GM18907 (cell line): ENCODE results near the gene THY1.

Experiments
- ATAC-seq: cut with Tn5 transposase; IDR thresholded peaks from one replicate; pipeline ENCODE4 v1.9.1; 2021; ENCODE audit warnings: mild to moderate bottlenecking, moderate library complexity; ENCODE audit not compliant: unreplicated experiment

The THY1 gene

DNA sequence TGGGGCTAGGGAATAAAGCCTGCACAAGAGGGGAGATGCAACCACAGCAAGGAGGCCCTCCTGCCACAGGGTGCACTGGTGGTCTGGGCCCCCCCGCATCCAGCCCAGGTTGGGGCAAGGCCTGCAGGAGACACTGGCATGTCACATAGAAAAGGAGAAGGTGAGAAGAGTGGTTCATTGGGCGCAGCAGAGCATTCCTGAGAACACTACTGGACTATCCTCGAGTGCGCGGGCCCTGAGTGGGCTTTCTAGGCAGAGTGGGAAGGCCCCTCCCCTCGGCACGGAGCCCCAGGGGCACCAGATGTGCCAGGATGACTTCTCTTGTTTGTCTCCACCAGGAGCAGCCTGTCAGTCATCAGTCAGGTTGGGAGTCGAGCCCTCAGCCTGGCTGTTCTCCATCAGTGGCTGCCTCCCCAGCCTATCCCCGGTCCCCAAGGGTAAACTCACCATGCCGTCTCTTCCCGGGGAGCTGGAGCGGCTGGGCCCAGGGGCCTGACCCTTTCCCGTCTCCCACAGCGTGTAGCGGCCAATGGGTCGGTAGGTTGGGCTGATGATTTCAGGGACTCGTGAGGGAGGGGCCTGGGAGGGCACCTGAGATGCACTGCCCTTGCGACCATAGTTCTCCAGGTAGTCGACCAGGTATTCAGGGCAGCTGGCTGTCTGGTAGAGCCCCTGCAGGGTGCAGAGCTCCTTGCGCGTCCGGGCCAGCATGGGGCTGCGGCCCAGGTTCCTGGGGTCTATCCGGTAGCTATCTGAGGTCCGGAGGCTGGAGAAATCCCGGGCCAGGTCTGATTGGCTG lies 50.5 kb downstream of the THY1 start:
- no peak for ATAC-seq

DNA sequence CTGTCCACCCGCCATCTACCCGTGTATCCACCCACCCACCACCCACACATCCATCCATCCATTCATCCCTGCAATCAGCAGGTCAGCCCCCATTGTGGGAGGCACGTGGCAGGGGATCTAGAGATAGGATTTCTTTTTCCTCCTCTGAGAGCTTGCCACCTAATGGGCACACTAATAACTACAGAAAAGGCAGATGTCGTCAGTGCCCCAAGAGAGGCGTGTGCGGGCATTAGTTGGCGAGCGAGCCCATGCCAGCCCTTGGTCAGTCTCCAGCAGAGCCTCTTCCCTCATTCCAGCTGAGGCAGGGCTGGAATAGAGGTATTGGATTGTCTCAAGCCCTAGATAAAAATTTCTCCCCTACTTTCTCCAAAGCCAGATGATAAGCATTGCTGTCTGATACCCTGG lies 51.2 kb downstream of the THY1 start:
- no peak for ATAC-seq

DNA sequence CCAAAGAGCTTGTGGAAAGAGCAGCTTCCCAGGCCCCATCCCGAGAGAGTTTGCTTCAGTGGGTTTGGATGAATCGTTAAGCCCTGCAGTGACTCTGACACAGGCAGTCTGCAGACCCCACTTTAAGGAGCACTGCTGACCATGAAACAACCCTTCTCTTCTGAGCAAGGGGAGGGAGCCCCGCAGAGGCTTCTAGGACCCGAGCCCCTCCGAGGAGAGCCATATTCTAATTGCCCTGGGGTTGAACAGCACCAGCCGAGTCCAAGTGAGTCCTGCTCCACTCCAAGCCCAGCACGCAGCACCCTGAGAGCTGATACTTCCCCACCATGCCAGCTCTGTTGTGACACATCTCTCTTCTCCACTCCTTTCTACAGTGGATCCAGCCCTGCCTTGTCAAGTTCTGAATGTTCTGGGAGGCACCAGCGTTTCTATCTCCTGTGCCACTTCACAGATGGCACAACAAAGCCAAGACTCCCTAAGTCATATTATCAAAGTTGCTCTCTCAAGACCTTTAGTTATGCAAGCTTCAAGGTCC lies 51.8 kb downstream of the THY1 start:
- no peak for ATAC-seq

DNA sequence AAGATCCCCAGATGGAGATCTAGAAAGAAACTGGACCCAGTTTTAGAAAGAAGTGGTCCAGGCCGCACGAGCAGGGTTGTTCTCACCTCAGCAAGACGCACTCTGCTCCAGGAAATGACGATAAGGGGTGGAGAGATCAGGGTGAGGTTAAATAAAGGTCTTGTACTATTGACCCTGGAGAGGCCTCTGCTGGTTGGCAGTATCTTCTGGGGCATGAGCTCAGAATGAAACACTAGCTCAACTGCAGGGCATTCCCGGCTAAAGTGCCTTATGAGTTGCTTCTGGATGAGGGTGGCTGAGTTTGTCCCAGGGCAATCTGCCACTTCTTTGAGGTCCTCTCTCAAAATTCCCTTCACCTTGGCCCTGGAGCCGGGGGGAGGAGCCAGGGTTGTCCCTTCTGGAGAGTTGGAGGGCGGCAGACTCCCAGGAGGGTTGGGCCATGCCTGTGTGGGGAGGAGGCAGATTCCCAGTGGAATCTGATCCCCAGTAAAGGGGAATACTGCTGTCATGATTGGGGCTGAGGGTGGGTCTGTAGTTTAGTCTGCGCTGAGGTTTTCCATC lies 52.4 kb downstream of the THY1 start:
- ATAC-seq, result no peak

DNA sequence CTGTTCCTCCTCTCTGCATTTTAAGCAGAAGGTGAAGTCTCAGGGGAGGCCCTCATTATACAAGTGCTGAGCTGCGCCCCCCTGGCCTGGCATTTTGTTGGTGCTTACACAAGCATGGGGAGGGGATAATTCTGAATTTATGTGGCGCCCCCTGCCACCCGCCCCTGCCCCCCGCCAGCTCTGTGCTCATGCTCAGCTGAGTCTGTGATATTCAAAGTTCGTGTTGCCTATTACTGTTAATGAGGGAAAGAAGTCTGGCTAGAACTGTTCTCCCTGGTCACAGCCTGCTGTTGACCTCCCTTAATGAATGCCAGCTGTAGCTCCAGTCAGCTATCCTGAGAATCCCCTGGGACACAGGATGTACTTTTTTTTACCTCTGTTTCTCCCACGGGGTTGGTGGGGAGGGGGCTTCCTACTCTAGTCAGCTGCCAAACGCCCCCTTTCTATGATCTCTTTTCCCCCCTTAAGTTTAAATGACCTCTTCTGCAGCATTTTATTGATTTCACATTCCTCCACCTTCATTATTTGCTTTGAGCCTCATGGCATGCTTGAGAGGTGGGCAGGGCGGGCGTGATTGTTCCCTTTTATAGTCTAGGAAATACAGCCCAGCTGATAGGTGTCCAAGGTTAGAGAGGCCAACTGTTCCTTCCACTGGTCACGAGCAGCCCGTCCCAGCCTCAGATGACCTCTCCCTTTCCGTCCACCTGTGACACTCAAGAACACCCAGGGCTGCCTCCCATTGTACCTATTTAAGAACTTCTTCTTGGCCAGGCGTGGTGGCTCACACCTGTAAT lies 53.6 kb downstream of the THY1 start:
- ATAC-seq, result no peak

DNA sequence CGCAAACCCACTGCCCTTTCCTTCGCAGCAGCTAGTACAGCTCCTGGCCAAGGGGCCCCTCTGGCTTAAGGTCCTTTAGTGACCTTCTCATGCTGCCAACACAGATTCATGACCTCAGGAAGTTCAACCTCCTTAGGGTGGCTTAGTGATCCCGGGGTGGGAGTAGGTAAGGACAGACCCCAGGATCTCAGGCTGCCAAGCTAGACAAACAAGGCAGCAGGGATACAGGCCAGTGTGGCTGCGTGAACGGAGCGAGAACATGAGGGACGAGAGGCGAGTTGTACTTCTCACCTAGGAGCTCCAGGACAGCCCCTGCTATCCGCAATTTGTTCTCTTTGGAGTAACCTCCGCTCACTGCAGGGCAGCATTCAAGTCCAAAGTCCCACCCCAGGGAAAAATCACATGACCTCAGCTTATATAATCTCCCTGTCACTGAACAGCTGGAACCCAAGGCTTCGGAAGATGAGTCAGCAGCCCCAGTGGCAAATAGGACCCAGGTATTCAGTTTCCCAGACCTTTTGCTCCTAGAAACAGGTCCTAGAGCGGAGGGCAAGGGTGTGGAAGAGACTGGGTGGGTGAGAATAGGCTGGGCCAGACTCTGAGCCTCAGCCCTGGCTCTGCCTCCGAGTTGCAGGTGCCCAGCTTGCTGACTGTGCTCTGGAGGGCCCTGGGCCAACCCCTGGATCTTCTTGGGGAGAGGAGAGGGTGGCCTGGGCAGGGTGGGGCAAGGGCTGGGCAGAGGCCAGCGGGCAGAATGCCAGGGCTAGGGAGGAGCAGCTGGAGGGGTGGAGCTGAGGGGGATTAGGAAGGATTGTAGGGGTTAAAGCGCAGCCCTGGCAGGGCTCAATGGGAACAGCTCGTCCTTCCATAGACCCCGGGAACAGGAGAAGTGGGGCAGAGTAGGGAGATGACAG lies 54.6 kb downstream of the THY1 start:
- ATAC-seq, result no peak

DNA sequence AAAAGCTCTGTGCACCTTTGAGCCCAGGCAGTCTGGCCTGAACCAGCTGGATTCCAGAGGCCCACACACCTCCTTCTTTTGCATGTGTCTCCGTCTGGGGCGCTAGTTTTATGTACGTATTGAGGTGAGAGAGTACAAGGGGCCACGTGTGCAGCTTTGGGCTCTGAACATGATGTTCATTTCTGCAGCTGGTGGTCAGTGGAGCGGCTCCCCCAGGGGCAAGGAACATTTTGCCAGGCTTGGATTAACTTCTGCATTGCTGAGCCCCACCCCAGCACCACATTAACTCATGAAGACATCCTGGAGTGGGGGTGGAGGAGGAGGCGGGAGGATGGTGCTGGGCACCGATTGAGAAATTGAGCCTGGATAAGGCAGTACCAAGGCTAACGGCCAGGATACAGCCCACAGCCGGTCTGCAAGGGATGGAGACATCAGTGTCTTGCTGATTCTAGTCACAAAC lies 55.3 kb downstream of the THY1 start:
- no peak for ATAC-seq
